Activated CD8-positive, alpha-beta memory T cell treated with anti-CD3 and anti-CD28 coated beads, Interleukin-2, amount 50 U/mL, for 1 hour (primary cell): ENCODE results near the gene LCAT.
"Not testable (repeated sequence)": the region's sequence is repeated elsewhere in the genome, so short reads cannot be mapped to it uniquely, and the experiment has no call there.

Experiments used
- DNase-seq: peaks from one replicate; pipeline ENCODE4 v3.0.0-alpha.2; 2020; ENCODE audit errors: extremely low read depth

Gene LCAT

GRCh38 chr16:67931712-67932461, 12.0 kb downstream of the LCAT start, which contains the start of gene CTRL:
TSS of gene CTRL (minus strand) at chr16:67931862. CDS start at chr16:67931852, 10 bp downstream.
- no peak for DNase-seq

- DNase-seq: no peak
These were observed 13.2 kb downstream of the LCAT start for GRCh38 chr16:67930678-67931211.

GRCh38 chr16:67930191-67930590, 13.7 kb downstream of the LCAT start:
- no peak for DNase-seq

GRCh38 chr16:67928561-67929364, 15.2 kb downstream of the LCAT start:
- DNase-seq: peak; percentile 26

GRCh38 chr16:67928147-67928546, 15.8 kb downstream of the LCAT start:
- DNase-seq: no peak

GRCh38 chr16:67927131-67927941, 16.6 kb downstream of the LCAT start:
- DNase-seq: no peak

GRCh38 chr16:67926181-67926750, 17.7 kb downstream of the LCAT start:
- no peak for DNase-seq

- no peak for DNase-seq
These were observed 19.6 kb downstream of the LCAT start for GRCh38 chr16:67924140-67924906.

GRCh38 chr16:67923414-67924116, 20.4 kb downstream of the LCAT start:
- no peak for DNase-seq

GRCh38 chr16:67922740-67923139, 21.2 kb downstream of the LCAT start:
- no peak for DNase-seq

GRCh38 chr16:67922221-67922620, 21.7 kb downstream of the LCAT start:
- DNase-seq: no peak

GRCh38 chr16:67919622-67920221, 24.2 kb downstream of the LCAT start:
- no peak for DNase-seq

GRCh38 chr16:67917852-67918236, 26.1 kb downstream of the LCAT start:
- DNase-seq: no peak

- no peak for DNase-seq
These were observed 26.6 kb downstream of the LCAT start for GRCh38 chr16:67917140-67917851.

GRCh38 chr16:67915831-67916723, 27.8 kb downstream of the LCAT start:
- no peak for DNase-seq

GRCh38 chr16:67915496-67915769, 28.5 kb downstream of the LCAT start:
- DNase-seq: not testable (repeated sequence)

GRCh38 chr16:67914758-67915495, 29.0 kb downstream of the LCAT start:
- DNase-seq: no peak

GRCh38 chr16:67910158-67910557, 33.8 kb downstream of the LCAT start:
- no peak for DNase-seq
